ENCODE measurements around the gene GPS2.

DNA sequence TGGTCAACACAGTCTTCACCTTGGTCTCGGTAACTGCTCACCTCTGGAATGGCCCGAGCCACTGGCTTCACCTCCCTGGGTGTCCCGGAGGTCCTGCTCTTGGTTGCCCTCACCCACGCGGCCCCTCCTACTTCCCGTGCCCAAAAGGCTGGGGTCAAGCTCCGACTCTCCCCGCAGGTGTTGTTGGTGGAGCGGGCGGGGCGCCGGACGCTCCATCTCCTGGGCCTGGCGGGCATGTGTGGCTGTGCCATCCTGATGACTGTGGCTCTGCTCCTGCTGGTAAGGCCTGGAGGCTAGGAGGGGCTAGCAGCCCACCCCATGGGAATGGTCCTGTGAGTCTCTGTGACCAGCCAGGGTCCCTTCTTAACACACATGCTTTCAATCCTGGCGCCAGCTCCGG is 30.2 kb downstream of the GPS2 start:
- TF ChIP-seq CTCF (IDR thresholded peaks at IDR 0.05) (no peak), POLR2A (IDR thresholded peaks at IDR 0.05) (no peak)
